Measurements from ENCODE around the gene ZNF101.

ZNF101 gene

GRCh38 chr19:19668230-19669012 is at the start of gene ZNF101:
TSS of gene ZNF101 (plus strand) at chr19:19668839. CDS start at chr19:19668964, 125 bp downstream.
- DNase-seq (ENCODE audit: low read depth, low spot score), result peak; percentile 62

- no peak for DNase-seq (ENCODE audit: low read depth, low spot score)
Measured at GRCh38 chr19:19619181-19619848, 49.3 kb upstream of the ZNF101 start.

GRCh38 chr19:19619849-19620210 is 48.8 kb upstream of the ZNF101 start:
- DNase-seq (ENCODE audit: low read depth, low spot score), result no peak

GRCh38 chr19:19623383-19623782 is 45.3 kb upstream of the ZNF101 start:
- DNase-seq (ENCODE audit: low read depth, low spot score), result no peak

GRCh38 chr19:19624032-19624570 is 44.5 kb upstream of the ZNF101 start:
- no peak for DNase-seq (ENCODE audit: low read depth, low spot score)

GRCh38 chr19:19626516-19627472 is 41.8 kb upstream of the ZNF101 start:
- DNase-seq (ENCODE audit: low read depth, low spot score), result no peak

GRCh38 chr19:19627621-19628500 is 40.8 kb upstream of the ZNF101 start, which contains the start of gene LPAR2:
TSS of gene LPAR2 (minus strand) at chr19:19628220. CDS start at chr19:19627275, 945 bp downstream.
- DNase-seq (ENCODE audit: low read depth, low spot score), result no peak

- no peak for DNase-seq (ENCODE audit: low read depth, low spot score)
Measured at GRCh38 chr19:19628501-19629134, 40.0 kb upstream of the ZNF101 start.

- no peak for DNase-seq (ENCODE audit: low read depth, low spot score)
Measured at GRCh38 chr19:19630062-19630414, 38.6 kb upstream of the ZNF101 start.

GRCh38 chr19:19630426-19630825 is 38.2 kb upstream of the ZNF101 start:
- no peak for DNase-seq (ENCODE audit: low read depth, low spot score)

- DNase-seq (ENCODE audit: low read depth, low spot score), result no peak
Measured at GRCh38 chr19:19631346-19631745, 37.3 kb upstream of the ZNF101 start.

- DNase-seq (ENCODE audit: low read depth, low spot score), result no peak
Measured at GRCh38 chr19:19632661-19633060, 36.0 kb upstream of the ZNF101 start.

- DNase-seq (ENCODE audit: low read depth, low spot score), result no peak
Measured at GRCh38 chr19:19633711-19634515, 34.7 kb upstream of the ZNF101 start.

- no peak for DNase-seq (ENCODE audit: low read depth, low spot score)
Measured at GRCh38 chr19:19634516-19635312, 33.9 kb upstream of the ZNF101 start.

GRCh38 chr19:19635313-19635702 is 33.3 kb upstream of the ZNF101 start:
- DNase-seq (ENCODE audit: low read depth, low spot score), result no peak

GRCh38 chr19:19636573-19637185 is 32.0 kb upstream of the ZNF101 start:
- DNase-seq (ENCODE audit: low read depth, low spot score), result no peak

GRCh38 chr19:19637186-19637522 is 31.5 kb upstream of the ZNF101 start:
- DNase-seq (ENCODE audit: low read depth, low spot score), result no peak

- DNase-seq (ENCODE audit: low read depth, low spot score), result no peak
Measured at GRCh38 chr19:19637523-19638251, 31.0 kb upstream of the ZNF101 start.
